Activated CD4-positive, alpha-beta T cell treated with anti-CD3 and anti-CD28 coated beads for 48 hours (primary cell): ENCODE data around the gene SLC26A9.

ENCODE experiments used
- DNase-seq: peaks from one replicate; pipeline ENCODE4 v3.0.0-alpha.2; 2020

The SLC26A9 gene

GRCh38 chr1:205973377-205974232 lies 30.3 kb upstream of the SLC26A9 start:
- no peak for DNase-seq

GRCh38 chr1:205972491-205973168 lies 29.4 kb upstream of the SLC26A9 start:
- DNase-seq = no peak

GRCh38 chr1:205972081-205972480 lies 28.8 kb upstream of the SLC26A9 start:
- DNase-seq = no peak

GRCh38 chr1:205971082-205971481 lies 27.8 kb upstream of the SLC26A9 start:
- DNase-seq = no peak

- DNase-seq = no peak
These were observed 27.2 kb upstream of the SLC26A9 start for GRCh38 chr1:205970486-205970885.

- no peak for DNase-seq
These were observed 26.0 kb upstream of the SLC26A9 start for GRCh38 chr1:205969229-205969628.

- no peak for DNase-seq
These were observed 24.5 kb upstream of the SLC26A9 start for GRCh38 chr1:205967554-205968335.

- no peak for DNase-seq
These were observed 22.0 kb upstream of the SLC26A9 start for GRCh38 chr1:205965036-205965884.

- peak; percentile 11 for DNase-seq
These were observed 20.3 kb upstream of the SLC26A9 start for GRCh38 chr1:205963352-205964155.

GRCh38 chr1:205962821-205963221 lies 19.6 kb upstream of the SLC26A9 start:
- DNase-seq = no peak

GRCh38 chr1:205961991-205962820 lies 18.9 kb upstream of the SLC26A9 start:
- no peak for DNase-seq

GRCh38 chr1:205961405-205961804 lies 18.1 kb upstream of the SLC26A9 start:
- DNase-seq = peak; percentile 31

- no peak for DNase-seq
These were observed 16.5 kb upstream of the SLC26A9 start for GRCh38 chr1:205959789-205960188.

GRCh38 chr1:205955499-205955898 lies 12.2 kb upstream of the SLC26A9 start:
- no peak for DNase-seq

GRCh38 chr1:205954819-205955404 lies 11.7 kb upstream of the SLC26A9 start:
- DNase-seq = no peak

GRCh38 chr1:205951746-205952145 lies 8.5 kb upstream of the SLC26A9 start:
- DNase-seq = no peak

- no peak for DNase-seq
These were observed 7.7 kb upstream of the SLC26A9 start for GRCh38 chr1:205950826-205951549.

GRCh38 chr1:205950280-205950679 lies 7.0 kb upstream of the SLC26A9 start:
- no peak for DNase-seq

- DNase-seq = no peak
These were observed 6.5 kb upstream of the SLC26A9 start for GRCh38 chr1:205949753-205950152.

GRCh38 chr1:205948886-205949285 lies 5.6 kb upstream of the SLC26A9 start:
- no peak for DNase-seq
